Measurements from ENCODE around the gene TSEN2. TPM values are rescaled to one million over a fixed set of nuclear protein-coding genes. Genes with fewer than 3 reads are reported as not detected.

TSEN2 gene
- polyA plus RNA-seq, 1 donor (not counting 4 experiments of a cell fraction or from before 2014, with no cell fraction given), result 23.8 TPM

GRCh38 chr3:12574131-12574530 is 89.9 kb downstream of the TSEN2 start:
- Histone ChIP-seq H3K9me1 (ENCODE audit: control insufficient read depth, extremely low read depth, insufficient read depth, low read length) (no peaks in the 10 kb centered on the region), H3K27ac (ENCODE audit: control insufficient read depth, insufficient read depth, low read length) (no peak overlapping the region), H3K4me1 (ENCODE audit: control insufficient read depth, extremely low read depth, insufficient read depth, low read length) (no peaks in the 10 kb centered on the region), H2AFZ (ENCODE audit: control insufficient read depth, low read length) (no peak overlapping the region), H3K36me3 (ENCODE audit: control insufficient read depth in 2 of 2, extremely low read depth in 1 of 2, insufficient read depth in 2 of 2, low read length in 2 of 2) (peaks cover 28 to 45% of the 10 kb centered on the region in 2 experiments), H3K9ac (ENCODE audit: control insufficient read depth, extremely low read depth, insufficient read depth, low read length) (no peak overlapping the region), H3K79me2 (ENCODE audit: control insufficient read depth, insufficient read depth, low read length) (no peaks in the 10 kb centered on the region), H3K4me3 (ENCODE audit: control insufficient read depth in 2 of 3, extremely low read depth in 1 of 3, insufficient read depth in 2 of 3, low read depth in 1 of 3, low read length in 3 of 3) (no peak overlapping the region), H3K4me2 (ENCODE audit: control insufficient read depth, extremely low read depth, insufficient read depth, low read depth, low read length) (no peak overlapping the region), H3K27me3 (ENCODE audit: control insufficient read depth, extremely low read depth, insufficient read depth, low read length) (no peaks in the 10 kb centered on the region), H3K9me3 (ENCODE audit: control insufficient read depth, low read depth, low read length) (no peaks in the 10 kb centered on the region), H4K20me1 (ENCODE audit: control insufficient read depth, extremely low read depth, insufficient read depth, low read length) (no peaks in the 10 kb centered on the region)
- dilution Hi-C loops (cut with MboI; ENCODE audit: extremely low pct_ligation_motif_present, low sequenced_read_pairs), result no loop called here
- TF ChIP-seq EZH2 (IDR thresholded peaks at IDR 0.05; ENCODE audit: low read length) (no peak), CTCF (optimal IDR thresholded peaks at IDR 0.05 in 1 of 3, IDR thresholded peaks at IDR 0.05 in 1 of 3, conservative IDR thresholded peaks at IDR 0.05 in 1 of 3; ENCODE audit: extremely low read depth in 1 of 3, insufficient read depth in 2 of 3, low read length in 3 of 3) (no peak)
- DNase-seq (ENCODE audit: low read depth, low spot score) (no peak), FAIRE-seq (no peak)

GRCh38 chr3:12574661-12575060 is 90.4 kb downstream of the TSEN2 start:
- H3K27ac ChIP-seq (ENCODE audit: control insufficient read depth, insufficient read depth, low read length), result no peak overlapping the region
- H3K36me3 ChIP-seq (ENCODE audit: control insufficient read depth in 2 of 2, extremely low read depth in 1 of 2, insufficient read depth in 2 of 2, low read length in 2 of 2), result peaks cover 28 to 42% of the 10 kb centered on the region in 2 experiments
- H3K9me1 ChIP-seq (ENCODE audit: control insufficient read depth, extremely low read depth, insufficient read depth, low read length), result no peaks in the 10 kb centered on the region
- no peaks in the 10 kb centered on the region for H3K27me3 ChIP-seq (ENCODE audit: control insufficient read depth, extremely low read depth, insufficient read depth, low read length)
- DNase-seq (ENCODE audit: low read depth, low spot score), result no peak
- H4K20me1 ChIP-seq (ENCODE audit: control insufficient read depth, extremely low read depth, insufficient read depth, low read length), result no peaks in the 10 kb centered on the region
- H3K9me3 ChIP-seq (ENCODE audit: control insufficient read depth, low read depth, low read length), result no peaks in the 10 kb centered on the region
- dilution Hi-C loops (cut with MboI; ENCODE audit: extremely low pct_ligation_motif_present, low sequenced_read_pairs), result no loop called here
- H3K4me1 ChIP-seq (ENCODE audit: control insufficient read depth, extremely low read depth, insufficient read depth, low read length), result no peaks in the 10 kb centered on the region
- FAIRE-seq, result no peak
- no peak overlapping the region for H3K9ac ChIP-seq (ENCODE audit: control insufficient read depth, extremely low read depth, insufficient read depth, low read length)
- TF ChIP-seq EZH2 (IDR thresholded peaks at IDR 0.05; ENCODE audit: low read length) (no peak), CTCF (optimal IDR thresholded peaks at IDR 0.05 in 1 of 3, IDR thresholded peaks at IDR 0.05 in 1 of 3, conservative IDR thresholded peaks at IDR 0.05 in 1 of 3; ENCODE audit: extremely low read depth in 1 of 3, insufficient read depth in 2 of 3, low read length in 3 of 3) (no peak)
- H2AFZ ChIP-seq (ENCODE audit: control insufficient read depth, low read length), result no peak overlapping the region
- no peak overlapping the region for H3K4me2 ChIP-seq (ENCODE audit: control insufficient read depth, extremely low read depth, insufficient read depth, low read depth, low read length)
- no peaks in the 10 kb centered on the region for H3K79me2 ChIP-seq (ENCODE audit: control insufficient read depth, insufficient read depth, low read length)
- H3K4me3 ChIP-seq (ENCODE audit: control insufficient read depth in 2 of 3, extremely low read depth in 1 of 3, insufficient read depth in 2 of 3, low read depth in 1 of 3, low read length in 3 of 3), result no peak overlapping the region

Data from keratinocyte (primary cell).